DND-41 (cell line): ENCODE data around the gene USP48.

Experiments used
- ATAC-seq: fragments of 200-7000 bp; cut with Tn5 transposase; 3 replicates; pipeline ENCODE4 v1.9.1; 2021; ENCODE audit warnings: low read depth; ENCODE audit not compliant: insufficient read depth
- DNase-seq: peaks from one replicate; pipeline ENCODE4 v3.0.0-alpha.2; 2020
- H2AFZ ChIP-seq: 2 replicates; pipeline ENCODE4 v1.6.0; 2012; ENCODE audit warnings: low read depth, low read length
- H3K27ac ChIP-seq: 2 replicates; pipeline ENCODE4 v1.5.1; 2012; ENCODE audit warnings: low read length, inconsistent platforms
- H3K27me3 ChIP-seq: fragments of 200-600 bp; sonication (generic); 2 replicates; pipeline ENCODE4 v1.6.0; 2012; ENCODE audit warnings: low read length, mild to moderate bottlenecking, inconsistent platforms; ENCODE audit not compliant: insufficient read depth, poor library complexity
- H3K36me3 ChIP-seq: 2 replicates; pipeline ENCODE4 v1.5.1; 2012; ENCODE audit warnings: low read length, inconsistent platforms; ENCODE audit not compliant: insufficient read depth
- H3K4me1 ChIP-seq: 2 replicates; pipeline ENCODE4 v1.5.1; 2012; ENCODE audit warnings: mild to moderate bottlenecking, low read length; ENCODE audit not compliant: insufficient read depth
- H3K4me2 ChIP-seq: 2 replicates; pipeline ENCODE4 v1.6.0; 2012; ENCODE audit warnings: mild to moderate bottlenecking, moderate library complexity, low read length, inconsistent platforms; ENCODE audit not compliant: insufficient read depth
- H3K4me3 ChIP-seq, 2 experiments: fragments of 200-600 bp in 1 of 2; shearing (Covaris generic) in 1 of 2; 2 replicates each; pipeline ENCODE4 v1.5.1; 2012 to 2016; ENCODE audit warnings: inconsistent platforms in 2 of 2, low read length in 2 of 2, mild to moderate bottlenecking in 2 of 2, low read depth in 1 of 2, moderate library complexity in 1 of 2
- H3K79me2 ChIP-seq: 2 replicates; pipeline ENCODE4 v1.6.0; 2012; ENCODE audit warnings: low read length, inconsistent platforms; ENCODE audit not compliant: insufficient read depth
- H3K9ac ChIP-seq: 2 replicates; pipeline ENCODE4 v1.6.0; 2012; ENCODE audit warnings: low read depth, mild to moderate bottlenecking, inconsistent platforms, low read length, moderate library complexity
- H3K9me3 ChIP-seq: 2 replicates; pipeline ENCODE4 v1.5.1; 2012; ENCODE audit warnings: low read length, moderate library complexity, mild to moderate bottlenecking, inconsistent platforms; ENCODE audit not compliant: insufficient read depth, severe bottlenecking
- H4K20me1 ChIP-seq: 2 replicates; pipeline ENCODE4 v1.6.0; 2012; ENCODE audit warnings: low read length; ENCODE audit not compliant: insufficient read depth
- CTCF ChIP-seq: IDR thresholded peaks from 2 replicates; pipeline ENCODE4 v1.5.1; 2012; ENCODE audit warnings: borderline replicate concordance, low read length, moderate library complexity, mild to moderate bottlenecking; ENCODE audit not compliant: poor library complexity, severe bottlenecking; ENCODE audit errors: extremely low read depth
- EZH2 ChIP-seq: IDR thresholded peaks from 3 replicates; pipeline ENCODE4 v1.6.1; 2012; ENCODE audit warnings: borderline replicate concordance, low read depth, mild to moderate bottlenecking, moderate library complexity, low read length, inconsistent platforms; ENCODE audit not compliant: severe bottlenecking

USP48 gene

DNA sequence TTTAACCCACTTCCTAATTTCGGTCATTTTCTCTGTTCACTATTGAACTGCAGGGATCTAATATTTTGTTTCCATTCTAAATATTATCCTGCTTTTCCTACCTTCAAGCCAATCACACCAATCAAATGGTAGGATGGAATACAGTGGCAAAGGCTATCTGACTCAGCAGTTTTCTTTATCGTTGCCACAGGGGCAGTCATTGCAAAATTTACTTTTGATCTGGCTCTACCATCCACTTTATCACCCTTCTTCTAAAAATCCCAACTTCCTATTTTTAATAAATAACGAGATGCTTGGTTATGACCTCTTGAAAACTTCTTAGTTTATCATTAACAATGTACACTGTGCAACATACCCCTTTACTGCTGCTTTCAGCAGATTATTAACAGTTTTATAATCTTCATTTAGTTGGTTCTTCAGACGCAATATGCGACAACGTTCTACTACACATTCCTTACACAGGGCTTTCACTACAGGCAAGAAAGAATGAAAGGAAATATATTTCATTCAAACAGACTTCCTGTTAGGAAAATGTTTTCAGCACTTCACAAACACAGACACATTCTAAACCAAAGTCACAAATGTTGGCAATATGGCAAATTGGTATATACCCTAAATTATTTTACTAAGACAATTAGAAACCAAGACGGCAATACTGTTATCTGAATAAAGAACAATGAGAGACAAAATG is 61.5 kb downstream of the USP48 start:
- Histone ChIP-seq H3K4me2 (no peak overlapping the region), H3K4me1 (no peaks in the 10 kb centered on the region), H3K27me3 (no peaks in the 10 kb centered on the region), H3K79me2 (no peaks in the 10 kb centered on the region), H2AFZ (no peak overlapping the region), H3K9ac (no peak overlapping the region), H3K36me3 (peaks cover 78% of the 10 kb centered on the region), H3K9me3 (no peaks in the 10 kb centered on the region), H4K20me1 (no peaks in the 10 kb centered on the region), H3K27ac (no peak overlapping the region), H3K4me3 (no peak overlapping the region)
- TF ChIP-seq EZH2, result no peak
- no peak for TF ChIP-seq CTCF
- DNase-seq (no peak), ATAC-seq (no peak)

DNA sequence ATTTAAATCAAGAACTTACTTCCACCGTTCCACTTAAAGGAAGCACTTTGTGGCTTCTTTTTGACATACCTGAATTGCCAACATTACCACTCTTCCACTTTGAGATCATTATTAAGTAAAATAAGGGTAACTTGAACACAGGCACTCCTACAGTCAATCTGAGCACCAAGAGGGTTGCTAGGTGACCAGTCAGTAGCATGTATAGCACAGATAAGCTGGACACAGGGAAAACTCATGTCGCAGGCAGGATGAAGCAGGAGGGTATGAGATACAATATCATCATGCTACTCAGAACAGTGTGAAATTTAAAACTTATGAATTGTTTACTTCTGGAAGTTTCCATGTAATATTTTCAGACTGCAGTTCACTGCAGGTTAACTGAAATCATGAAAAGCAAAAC is 66.8 kb downstream of the USP48 start:
- Histone ChIP-seq H3K27me3 (no peaks in the 10 kb centered on the region), H3K9me3 (no peaks in the 10 kb centered on the region), H2AFZ (no peak overlapping the region), H4K20me1 (0 out of 2 replicates have a peak, but pooled peaks cover 1% of the 10 kb centered on the region), H3K27ac (no peak overlapping the region), H3K36me3 (peaks cover 73% of the 10 kb centered on the region), H3K4me3 (no peak overlapping the region), H3K4me2 (no peak overlapping the region), H3K79me2 (no peaks in the 10 kb centered on the region), H3K4me1 (no peaks in the 10 kb centered on the region), H3K9ac (no peak overlapping the region)
- no peak for DNase-seq
- ATAC-seq, result no peak
- TF ChIP-seq EZH2 (no peak), CTCF (no peak)

GRCh38 chr1:21707891-21708290 is 75.1 kb downstream of the USP48 start:
- no peak for DNase-seq
- Histone ChIP-seq H3K9me3 (no peaks in the 10 kb centered on the region), H3K9ac (no peak overlapping the region), H3K36me3 (peaks cover 71% of the 10 kb centered on the region), H3K27me3 (no peaks in the 10 kb centered on the region), H3K4me1 (no peaks in the 10 kb centered on the region), H2AFZ (no peak overlapping the region), H3K4me3 (no peak overlapping the region), H3K27ac (no peak overlapping the region), H3K4me2 (no peak overlapping the region), H3K79me2 (no peaks in the 10 kb centered on the region), H4K20me1 (peaks cover 2% of the 10 kb centered on the region; the same call in 1 of the 2 replicates)
- TF ChIP-seq EZH2 (no peak), CTCF (no peak)
- ATAC-seq, result no peak
